GM21390 (cell line): Measurements from ENCODE around the gene DSCAML1.

ENCODE experiments used
- ATAC-seq: cut with Tn5 transposase; IDR thresholded peaks from one replicate; pipeline ENCODE4 v1.9.1; 2021; ENCODE audit not compliant: unreplicated experiment

The DSCAML1 gene

GRCh38 chr11:117591316-117592039, 205.5 kb downstream of the DSCAML1 start:
- no peak for ATAC-seq

DNA sequence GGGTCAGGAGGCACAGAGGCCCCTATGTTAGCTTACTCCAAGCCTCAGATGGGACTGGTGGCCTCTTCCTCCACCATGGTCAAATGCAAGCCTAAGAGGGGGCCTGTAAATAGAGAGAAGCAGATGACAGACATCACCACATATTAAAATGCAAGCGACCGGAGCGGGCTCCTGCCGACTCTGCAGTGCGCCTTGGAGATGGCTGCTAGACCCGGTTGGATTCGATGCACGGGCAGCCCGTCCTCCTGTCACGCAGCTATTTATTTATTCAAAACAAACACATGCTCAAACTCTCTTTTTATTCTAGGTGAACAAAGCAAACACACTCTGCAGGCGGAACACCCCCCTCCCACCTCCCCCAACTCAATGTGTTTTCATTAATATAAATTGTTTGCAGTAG, 208.0 kb downstream of the DSCAML1 start:
- no peak for ATAC-seq

DNA sequence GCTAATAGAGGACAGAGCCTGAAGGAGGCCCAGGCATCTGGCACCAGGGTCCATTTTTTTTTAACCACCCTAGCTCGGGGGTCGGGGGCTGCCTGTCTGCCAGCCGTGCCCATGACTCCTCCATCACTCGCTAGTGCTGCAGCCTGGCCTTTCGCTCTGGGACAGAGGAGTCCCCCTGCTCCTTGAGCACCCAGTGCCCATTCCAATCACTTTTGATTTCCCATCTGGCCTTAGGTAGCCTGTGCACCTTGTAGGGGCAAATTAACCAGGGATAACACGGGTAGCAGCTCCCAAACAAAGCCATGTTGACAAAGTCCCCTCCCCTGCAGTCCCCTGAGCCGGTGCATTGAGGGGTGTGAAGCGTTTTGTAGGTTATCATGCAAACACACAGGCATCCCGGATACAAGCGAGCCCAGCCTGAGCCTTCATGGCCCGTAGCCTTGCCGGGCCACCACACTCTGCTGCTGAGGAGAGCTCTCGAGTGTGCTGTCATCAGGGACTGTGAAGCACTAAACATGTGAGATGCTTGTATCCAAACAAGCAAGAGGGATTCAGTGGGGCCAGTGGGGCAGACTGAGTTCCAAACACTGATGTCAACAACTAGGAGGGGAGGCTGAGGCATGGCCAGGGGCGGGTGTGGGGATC, 208.7 kb downstream of the DSCAML1 start:
- ATAC-seq = no peak

GRCh38 chr11:117587416-117587815, 209.6 kb downstream of the DSCAML1 start:
- ATAC-seq = no peak

GRCh38 chr11:117586392-117586791, 210.6 kb downstream of the DSCAML1 start:
- ATAC-seq = no peak

DNA sequence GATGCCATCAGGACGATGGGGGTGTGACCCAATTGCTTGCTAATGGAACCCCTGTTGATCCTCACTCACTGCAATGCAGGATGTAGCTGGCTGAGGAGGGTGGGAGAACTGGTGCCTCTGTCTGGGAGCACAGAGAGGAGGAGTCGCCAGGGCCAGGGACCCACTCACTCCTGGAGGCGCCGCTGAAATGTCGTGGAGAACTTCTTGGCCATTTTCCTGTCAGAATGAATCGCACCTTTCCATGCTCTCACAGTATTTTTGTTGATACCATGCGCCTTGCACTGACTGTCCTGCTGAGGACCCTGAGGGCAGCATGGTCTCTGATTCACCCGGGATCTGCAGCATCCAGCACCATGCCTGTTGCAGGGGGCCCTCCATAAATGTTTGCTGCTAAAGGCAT, 211.4 kb downstream of the DSCAML1 start:
- ATAC-seq = no peak

DNA sequence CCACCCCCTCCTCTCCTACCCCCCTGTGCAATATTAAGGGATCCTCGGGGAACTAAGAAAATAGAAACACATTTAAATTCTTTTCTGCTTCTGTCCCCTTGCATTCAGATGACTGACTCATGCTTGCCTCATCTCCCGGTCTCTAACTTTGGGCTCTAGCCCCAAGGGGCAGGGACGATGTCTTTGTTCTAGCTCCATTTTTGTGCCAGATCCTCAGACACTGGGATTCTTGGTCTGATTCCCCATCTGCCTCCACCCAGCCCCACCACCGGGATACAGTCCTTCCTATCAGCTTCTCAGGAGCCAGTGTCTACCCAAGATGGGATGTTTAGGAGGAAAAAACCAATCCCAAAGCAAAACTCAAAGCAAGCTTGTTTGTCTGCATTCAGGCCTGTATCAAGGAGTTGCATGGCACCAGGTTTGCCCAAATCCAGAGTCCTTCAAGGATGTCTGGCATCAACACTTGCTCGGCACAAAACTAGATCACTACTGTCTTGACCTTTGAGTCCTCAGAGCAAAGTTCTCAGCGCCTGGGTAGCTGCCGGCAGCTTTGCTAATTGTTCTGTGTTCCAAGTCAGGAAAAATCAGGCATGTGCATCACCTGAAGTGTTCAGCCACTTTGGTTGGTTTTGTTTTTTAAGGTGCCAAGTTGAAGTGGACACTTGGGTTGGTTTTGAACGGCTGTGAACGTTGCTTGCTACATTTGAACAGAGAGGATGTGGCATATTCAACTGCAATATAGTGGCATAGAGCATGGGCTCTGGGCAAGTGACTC, 212.8 kb downstream of the DSCAML1 start:
- no peak for ATAC-seq

GRCh38 chr11:117583063-117583801, 213.8 kb downstream of the DSCAML1 start:
- no peak for ATAC-seq

GRCh38 chr11:117582433-117582832, 214.6 kb downstream of the DSCAML1 start:
- ATAC-seq = no peak

- ATAC-seq = no peak
These were observed 216.2 kb downstream of the DSCAML1 start for GRCh38 chr11:117580866-117581265.

GRCh38 chr11:117579161-117579560, 217.9 kb downstream of the DSCAML1 start:
- no peak for ATAC-seq

DNA sequence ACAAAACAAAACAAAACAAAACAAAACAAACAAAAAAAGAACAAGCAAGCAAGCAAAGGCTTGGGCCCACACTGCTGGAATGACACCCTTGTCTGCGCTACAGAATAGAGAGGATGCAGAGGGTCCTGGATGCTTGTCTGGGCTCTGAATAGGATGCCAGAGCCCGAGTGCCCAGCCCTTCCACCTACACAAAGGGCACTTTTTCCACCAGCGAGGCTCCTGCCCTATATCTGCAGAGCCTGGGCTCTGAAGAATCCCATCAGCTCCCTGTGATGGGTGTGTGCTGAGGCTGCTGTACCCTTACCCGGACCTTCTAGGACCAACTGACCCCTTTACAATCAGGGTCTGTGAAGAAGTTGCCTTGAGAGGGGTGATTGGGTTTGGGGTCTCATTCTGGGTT, 221.2 kb downstream of the DSCAML1 start:
- no peak for ATAC-seq

DNA sequence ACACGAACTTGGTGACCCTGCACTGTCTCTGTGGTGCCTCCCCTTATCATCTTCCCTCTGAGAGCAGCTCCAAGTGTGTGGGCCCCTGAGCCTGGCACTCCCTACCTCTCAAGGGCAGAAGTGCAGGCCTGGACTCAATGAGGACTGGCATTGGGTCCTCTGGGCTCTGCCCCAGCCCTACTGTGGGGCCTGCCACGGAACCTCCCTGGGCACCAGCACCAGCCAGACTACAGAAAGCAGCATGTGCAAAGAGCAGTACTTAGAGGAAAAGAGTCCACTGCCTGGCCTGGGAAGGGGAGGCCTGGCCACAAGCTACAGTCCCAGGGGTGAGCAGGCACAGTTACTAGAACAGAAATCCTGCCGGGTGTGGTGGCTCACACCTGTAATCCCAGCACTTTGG, 222.5 kb downstream of the DSCAML1 start:
- no peak for ATAC-seq

- no peak for ATAC-seq
These were observed 223.7 kb downstream of the DSCAML1 start for GRCh38 chr11:117573326-117573725.

- ATAC-seq = no peak
These were observed 224.3 kb downstream of the DSCAML1 start for GRCh38 chr11:117572671-117573070.

- ATAC-seq = no peak
These were observed 224.9 kb downstream of the DSCAML1 start for GRCh38 chr11:117572129-117572528.

GRCh38 chr11:117570701-117571100, 226.3 kb downstream of the DSCAML1 start:
- no peak for ATAC-seq

GRCh38 chr11:117569911-117570310, 227.1 kb downstream of the DSCAML1 start:
- no peak for ATAC-seq

DNA sequence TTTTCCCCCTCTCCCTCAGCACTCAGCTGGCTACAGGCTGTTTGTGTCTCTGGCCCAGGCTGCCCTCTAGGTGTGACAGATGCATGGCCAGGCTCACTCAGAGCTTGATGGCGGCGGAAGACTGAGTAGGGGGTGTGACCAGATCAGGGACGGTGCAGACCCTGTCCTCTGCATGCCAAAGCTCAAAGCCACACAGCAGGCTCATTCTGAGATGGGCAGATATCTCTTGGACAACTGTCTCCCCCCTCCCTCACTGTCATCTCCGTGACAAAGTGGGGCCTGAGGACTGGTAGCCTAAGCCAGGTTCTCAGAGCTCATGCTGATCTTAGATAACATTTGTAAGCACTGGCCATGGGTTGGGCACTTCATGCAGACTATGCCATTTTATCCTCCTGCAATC, 231.3 kb downstream of the DSCAML1 start:
- ATAC-seq = no peak

DNA sequence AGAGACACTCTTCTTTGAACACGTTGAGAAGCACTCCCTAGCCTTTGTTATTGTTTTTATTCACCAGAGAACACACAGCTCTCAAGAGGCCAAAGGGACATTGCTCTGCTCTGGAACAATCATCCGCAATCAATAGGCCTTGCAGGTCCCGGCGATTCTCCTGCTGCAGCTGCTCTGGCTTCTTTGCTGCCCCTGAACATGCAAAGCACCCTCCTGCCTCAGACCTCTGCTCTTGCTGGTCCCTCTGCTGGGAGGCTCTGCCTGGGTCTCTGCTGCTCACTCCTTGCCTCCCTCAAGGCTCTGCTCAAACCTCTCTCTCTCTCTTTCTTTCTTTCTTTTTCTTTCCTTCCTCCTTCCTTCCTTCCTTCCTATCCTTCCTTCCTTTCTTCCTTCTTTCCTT, 232.7 kb downstream of the DSCAML1 start:
- no peak for ATAC-seq

GRCh38 chr11:117563556-117563955, 233.5 kb downstream of the DSCAML1 start:
- no peak for ATAC-seq
